Tibial nerve (tissue), 4 donors: ENCODE results near the gene NFATC3. TPM values are rescaled to one million over a fixed set of nuclear protein-coding genes. Genes with fewer than 3 reads are reported as not detected.

Source experiments
- DNase-seq, 2 donors: peaks; one replicate each; pipeline ENCODE4 v3.0.0-alpha.2; 2019; ENCODE audit warnings: low spot score in 2 of 2
- H3K27ac ChIP-seq, 4 donors: fragments of 200-600 bp; sonication (generic) in 3 of 4; one replicate each; pipeline ENCODE4 v1.5.1; 2017 to 2019; ENCODE audit warnings: mild to moderate bottlenecking in 1 of 4
- H3K27me3 ChIP-seq, 2 donors: fragments of 200-600 bp; sonication (generic) in 1 of 2; one replicate each; pipeline versions ENCODE4 v1.5.1 to v1.6.0; 2017 to 2019
- H3K36me3 ChIP-seq, 3 donors: fragments of 200-600 bp; sonication (generic); one replicate each; pipeline ENCODE4 v1.5.1; 2018 to 2019
- H3K4me1 ChIP-seq, 4 donors: fragments of 200-600 bp; sonication (generic) in 3 of 4; one replicate each; pipeline ENCODE4 v1.5.1; 2017 to 2019
- H3K4me3 ChIP-seq, 4 donors: fragments of 200-600 bp; sonication (generic) in 3 of 4; one replicate each; pipeline ENCODE4 v1.5.1; 2017 to 2019; ENCODE audit warnings: mild to moderate bottlenecking in 1 of 4, moderate library complexity in 1 of 4
- H3K9me3 ChIP-seq, 4 donors: fragments of 200-600 bp; sonication (generic) in 3 of 4; one replicate each; pipeline ENCODE4 v1.5.1; 2017 to 2019
- CTCF ChIP-seq, 5 experiments: fragments of 200-600 bp in 3 of 5; fragments of 450-650 bp in 2 of 5; sonication (generic) in 3 of 5; IDR thresholded peaks; one replicate each; pipeline ENCODE4 v1.5.1; 2016 to 2019; ENCODE audit warnings: antibody characterized with exemption in 5 of 5, mild to moderate bottlenecking in 3 of 5, moderate library complexity in 2 of 5
- EP300 ChIP-seq, 2 donors: sonication (generic); formaldehyde crosslinking; IDR thresholded peaks; one replicate each; pipeline ENCODE4 v1.6.1; 2017; ENCODE audit warnings: antibody characterized with exemption in 2 of 2, mild to moderate bottlenecking in 1 of 2
- POLR2A ChIP-seq, 2 donors: fragments of 450-650 bp; IDR thresholded peaks; one replicate each; pipeline ENCODE4 v1.6.1; 2017; ENCODE audit warnings: antibody characterized with exemption in 2 of 2, mild to moderate bottlenecking in 2 of 2, moderate library complexity in 2 of 2
- WGBS, 2 donors: methylation state at CpG; one replicate each; pipeline ENCODE4 v1.1.5; 2018; 5-methylcytosine and 5-hydroxymethylcytosine counted together
- total RNA-seq, 4 donors: library from RNA; depleted of rRNA; stranded (reverse); fragments of >200 nt; gene quantifications; one replicate each; pipeline ENCODE4 v1.1.0, GENCODE V29; 2016

The NFATC3 gene
- total RNA-seq, 4 donors from 2014 or later, result 81.4 to 105 (median 97.1) TPM

GRCh38 chr16:68265078-68265920 lies 180.1 kb downstream of the NFATC3 start:
- WGBS, 2 donors, result 10 to 17% methylated on average over 23 of the region's 23 CpGs
- Histone ChIP-seq H3K27ac (peak overlapping the region; percentile 90 to 98 (median 94)), H3K36me3 (peaks cover 0 to 10% (median 0%) of the 10 kb centered on the region in 3 donors), H3K4me3 (peak overlapping the region; percentile 66 to 97 (median 86)), H3K27me3 (no peaks in the 10 kb centered on the region), H3K4me1 (peaks cover 0 to 49% (median 9%) of the 10 kb centered on the region in 4 donors), H3K9me3 (no peaks in the 10 kb centered on the region)
- TF ChIP-seq CTCF (IDR thresholded peaks at IDR 0.05) (no peak), POLR2A (IDR thresholded peaks at IDR 0.05) (peak; percentile 13 to 52), EP300 (IDR thresholded peaks at IDR 0.05) (peak in 1 of 2 donors; percentile 75)
- DNase-seq, result peak; percentile 57 to 73

DNA sequence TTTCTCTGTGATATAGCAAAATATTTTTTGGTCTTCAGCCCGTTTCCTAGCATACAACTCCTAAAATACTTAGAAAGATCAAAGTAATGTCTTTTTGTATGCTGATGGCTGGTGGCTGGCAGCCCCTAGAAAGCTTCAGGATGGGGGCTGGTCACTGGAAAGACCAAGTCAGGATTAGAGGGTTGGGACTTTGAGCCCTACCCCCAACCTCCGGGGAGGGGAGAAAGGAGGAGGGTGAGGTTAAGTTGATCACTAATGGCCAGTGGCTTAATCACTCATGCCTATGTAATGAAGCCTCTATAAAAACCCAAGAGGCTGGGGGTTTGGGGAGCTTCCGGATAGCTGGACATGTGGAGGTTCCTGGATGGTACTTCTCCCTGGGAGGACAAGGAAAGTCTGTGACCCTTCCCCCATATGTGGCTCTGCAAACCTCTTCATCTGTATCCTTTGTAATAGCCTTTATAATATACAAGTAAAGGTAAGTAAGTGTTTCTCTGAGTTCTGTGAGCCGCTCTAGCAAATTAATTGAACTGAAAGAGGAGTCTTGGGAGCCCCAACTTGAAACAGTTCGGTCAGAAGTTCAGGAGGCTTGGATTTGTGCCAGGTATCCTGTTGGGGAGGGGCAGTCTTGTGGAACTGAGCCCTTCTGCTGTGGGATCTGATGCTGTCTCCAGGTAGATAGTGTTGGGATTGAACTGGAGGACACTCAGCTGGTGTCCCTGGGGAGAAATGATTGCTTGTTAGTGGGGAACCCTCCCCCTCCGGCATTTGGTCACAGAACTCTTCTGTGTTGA lies 182.6 kb downstream of the NFATC3 start:
- no peak for DNase-seq
- Histone ChIP-seq H3K9me3 (no peaks in the 10 kb centered on the region), H3K4me1 (peaks cover 0 to 47% (median 14%) of the 10 kb centered on the region in 4 donors), H3K27ac (peak overlapping the region in 2 of 4 donors; percentile 63 to 71), H3K4me3 (peak overlapping the region in 1 of 4 donors; percentile 35), H3K27me3 (no peaks in the 10 kb centered on the region), H3K36me3 (no peaks in the 10 kb centered on the region)
- 51 to 59% methylated on average over 6 of the region's 6 CpGs for WGBS, 2 donors
- TF ChIP-seq CTCF (IDR thresholded peaks at IDR 0.05) (no peak), EP300 (IDR thresholded peaks at IDR 0.05) (no peak), POLR2A (IDR thresholded peaks at IDR 0.05) (no peak)

DNA sequence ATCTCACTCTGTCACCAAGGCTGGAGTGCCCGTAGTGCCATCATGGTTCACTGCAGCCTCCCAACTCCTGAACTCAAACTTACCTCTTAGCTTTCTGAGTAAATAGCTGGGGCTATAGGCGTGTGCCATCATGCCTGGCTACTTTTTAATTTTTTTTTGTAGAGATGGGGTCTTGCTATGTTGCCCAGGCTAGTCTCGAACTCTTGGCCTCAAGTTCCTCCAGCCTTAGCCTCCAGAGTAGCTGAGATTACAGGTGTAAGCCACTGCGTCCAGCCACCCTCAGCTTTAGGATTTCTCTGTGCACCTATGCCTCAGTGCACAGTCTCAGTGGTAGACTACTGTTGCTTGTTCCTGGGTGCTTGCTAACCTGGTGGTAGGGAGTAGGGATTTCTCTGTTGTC lies 184.6 kb downstream of the NFATC3 start:
- Histone ChIP-seq H3K4me3 (no peak overlapping the region), H3K4me1 (peaks cover 0 to 44% (median 12%) of the 10 kb centered on the region in 4 donors), H3K27ac (peak overlapping the region in 3 of 4 donors; percentile 7 to 64 (median 50)), H3K36me3 (peaks cover 0 to 12% (median 0%) of the 10 kb centered on the region in 3 donors), H3K27me3 (no peaks in the 10 kb centered on the region), H3K9me3 (no peaks in the 10 kb centered on the region)
- no peak for TF ChIP-seq EP300 (IDR thresholded peaks at IDR 0.05)
- TF ChIP-seq CTCF (IDR thresholded peaks at IDR 0.05), result no peak
- TF ChIP-seq POLR2A (IDR thresholded peaks at IDR 0.05), result no peak
- WGBS, 2 donors, result 91 to 94% methylated on average over 4 of the region's 4 CpGs
- no peak for DNase-seq

- TF ChIP-seq CTCF (IDR thresholded peaks at IDR 0.05) (no peak), EP300 (IDR thresholded peaks at IDR 0.05) (no peak), POLR2A (IDR thresholded peaks at IDR 0.05) (no peak)
- WGBS, 2 donors, result 0 to 51% methylated on average over 1 of the region's 1 CpG
- peaks cover 0 to 48% (median 10%) of the 10 kb centered on the region in 4 donors for H3K4me1 ChIP-seq
- H3K4me3 ChIP-seq, result no peak overlapping the region
- no peaks in the 10 kb centered on the region for H3K9me3 ChIP-seq
- H3K36me3 ChIP-seq, result peaks cover 0 to 18% (median 0%) of the 10 kb centered on the region in 3 donors
- no peaks in the 10 kb centered on the region for H3K27me3 ChIP-seq
- peak overlapping the region in 3 of 4 donors; percentile 7 to 64 (median 50) for H3K27ac ChIP-seq
- no peak for DNase-seq
These were observed 185.2 kb downstream of the NFATC3 start for GRCh38 chr16:68270353-68270752.
